ENCODE data around the gene HCN3.
"Not testable (repeated sequence)": the region's sequence is repeated elsewhere in the genome, so short reads cannot be mapped to it uniquely, and the experiment has no call there.

Gene HCN3

DNA sequence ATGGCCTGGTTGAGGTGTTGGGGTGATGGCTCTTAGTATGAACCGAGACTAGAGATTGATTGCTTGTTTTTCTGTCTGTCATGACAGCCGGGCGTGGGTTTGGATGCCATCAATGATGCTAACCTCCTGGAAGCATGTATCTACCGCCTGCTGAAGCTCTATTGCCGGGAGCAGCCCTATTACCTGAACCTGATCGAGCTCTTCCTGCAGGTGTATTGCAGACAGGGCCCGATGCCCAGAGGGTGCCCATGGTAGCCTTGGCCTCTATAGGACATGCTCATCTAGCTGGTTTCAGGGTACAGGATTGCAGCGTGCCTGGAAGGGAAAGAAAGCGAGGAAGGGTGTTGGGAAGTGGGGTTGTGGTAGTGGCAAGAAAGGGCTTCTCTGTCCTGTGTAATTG, 40.8 kb downstream of the HCN3 start:
- DNase-seq, result no peak

DNA sequence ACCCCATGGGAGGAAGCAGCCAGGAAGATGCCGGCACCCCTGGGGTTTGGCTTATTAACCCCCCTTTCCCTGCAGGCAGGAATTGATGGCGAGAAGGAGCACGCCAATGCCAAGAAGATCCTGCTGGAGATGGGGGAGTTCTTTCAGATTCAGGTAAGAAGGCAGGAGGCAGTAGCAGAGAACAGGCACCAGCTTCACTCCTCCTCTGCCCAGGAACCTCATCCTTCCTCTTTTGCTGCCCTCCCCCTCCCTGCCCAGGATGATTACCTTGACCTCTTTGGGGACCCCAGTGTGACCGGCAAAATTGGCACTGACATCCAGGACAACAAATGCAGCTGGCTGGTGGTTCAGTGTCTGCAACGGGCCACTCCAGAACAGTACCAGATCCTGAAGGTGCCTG, 42.3 kb downstream of the HCN3 start:
- no peak for DNase-seq

DNA sequence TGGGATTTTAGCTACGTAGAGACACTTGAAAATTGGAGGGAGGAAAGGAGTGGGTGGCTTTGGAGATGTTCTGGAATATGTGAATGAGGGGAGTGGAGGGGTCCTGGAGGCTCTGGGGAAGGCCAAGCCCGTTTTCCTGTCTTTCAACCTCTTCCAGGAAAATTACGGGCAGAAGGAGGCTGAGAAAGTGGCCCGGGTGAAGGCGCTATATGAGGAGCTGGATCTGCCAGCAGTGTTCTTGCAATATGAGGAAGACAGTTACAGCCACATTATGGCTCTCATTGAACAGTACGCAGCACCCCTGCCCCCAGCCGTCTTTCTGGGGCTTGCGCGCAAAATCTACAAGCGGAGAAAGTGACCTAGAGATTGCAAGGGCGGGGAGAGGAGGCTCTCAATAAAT, 43.0 kb downstream of the HCN3 start:
- no peak for DNase-seq

DNA sequence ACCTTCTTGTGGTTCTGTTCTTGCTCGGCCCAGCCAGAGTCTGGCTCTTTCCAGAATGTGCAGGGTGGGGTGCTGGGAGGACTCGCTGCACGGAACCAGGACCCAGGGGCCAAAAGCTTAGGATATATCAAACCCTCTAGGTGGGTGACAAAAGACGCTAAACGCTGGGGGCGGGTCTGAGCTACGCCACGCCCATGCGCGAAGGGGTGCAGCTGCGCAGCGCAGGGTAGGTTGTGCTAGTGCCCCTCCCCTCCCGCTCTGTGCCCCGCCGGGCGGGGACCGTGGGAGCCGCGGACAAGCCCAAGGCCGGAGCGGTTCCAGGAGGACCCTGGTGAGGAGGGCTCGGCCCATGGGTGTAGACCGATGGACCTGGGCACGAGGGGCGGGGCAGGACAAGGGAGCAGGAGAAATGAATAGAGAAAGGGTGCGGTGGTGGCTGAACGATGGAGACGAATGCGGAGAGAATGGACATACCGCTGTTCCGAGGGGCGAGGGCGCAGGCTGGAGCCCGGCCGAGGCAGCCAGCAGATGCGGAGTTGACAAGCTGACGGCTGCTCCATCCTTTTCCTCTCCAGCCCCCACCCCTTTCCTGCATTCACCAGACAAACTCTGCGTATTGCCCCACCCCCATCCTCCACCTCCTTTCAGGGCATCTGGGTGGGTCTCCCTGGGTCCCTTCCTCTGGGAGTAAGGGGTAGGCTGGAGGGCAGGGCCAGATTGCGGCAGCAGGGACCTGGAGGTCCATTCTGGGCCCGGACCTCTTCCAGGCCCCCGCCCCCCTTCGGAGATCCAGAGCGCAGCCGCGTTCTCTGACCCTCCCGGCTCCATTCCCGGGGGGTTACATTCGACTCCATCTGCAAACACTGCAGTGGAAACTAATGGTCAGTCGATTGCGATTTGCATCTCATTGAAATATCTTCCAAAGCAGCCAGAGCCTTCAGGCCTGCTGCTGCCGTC, 43.7 kb downstream of the HCN3 start, which contains the start of gene RUSC1:
TSS of gene RUSC1 (plus strand) at position 234 of the 957 bp plus-strand sequence. CDS start 880 bp downstream, outside the sequence.
- DNase-seq, result peak; percentile 73 to 75

DNA sequence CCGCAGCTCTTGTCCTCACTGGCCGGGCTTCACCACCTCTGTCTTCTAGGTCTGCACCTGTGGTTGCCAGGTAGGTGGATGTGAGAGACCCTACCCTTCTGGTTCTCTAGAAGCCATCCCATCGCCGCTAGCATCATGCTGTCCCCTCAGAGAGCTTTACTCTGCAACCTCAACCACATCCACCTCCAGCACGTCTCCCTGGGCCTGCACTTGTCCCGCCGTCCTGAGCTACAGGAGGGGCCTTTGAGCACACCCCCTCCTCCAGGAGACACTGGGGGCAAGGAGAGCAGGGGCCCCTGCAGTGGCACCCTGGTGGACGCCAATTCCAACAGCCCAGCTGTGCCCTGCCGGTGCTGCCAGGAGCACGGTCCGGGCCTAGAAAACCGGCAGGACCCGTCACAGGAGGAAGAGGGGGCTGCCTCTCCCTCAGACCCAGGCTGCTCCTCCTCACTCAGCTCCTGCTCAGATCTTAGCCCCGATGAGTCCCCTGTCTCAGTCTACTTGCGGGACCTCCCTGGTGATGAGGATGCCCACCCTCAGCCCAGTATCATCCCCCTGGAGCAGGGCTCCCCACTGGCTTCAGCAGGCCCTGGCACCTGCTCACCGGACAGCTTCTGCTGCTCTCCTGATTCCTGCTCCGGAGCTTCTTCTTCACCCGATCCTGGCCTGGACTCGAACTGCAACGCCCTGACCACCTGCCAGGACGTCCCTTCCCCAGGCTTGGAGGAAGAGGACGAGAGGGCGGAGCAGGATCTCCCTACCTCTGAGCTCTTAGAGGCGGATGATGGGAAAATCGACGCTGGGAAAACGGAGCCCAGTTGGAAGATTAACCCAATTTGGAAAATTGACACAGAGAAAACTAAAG, 44.6 kb downstream of the HCN3 start:
- DNase-seq, result no peak

DNA sequence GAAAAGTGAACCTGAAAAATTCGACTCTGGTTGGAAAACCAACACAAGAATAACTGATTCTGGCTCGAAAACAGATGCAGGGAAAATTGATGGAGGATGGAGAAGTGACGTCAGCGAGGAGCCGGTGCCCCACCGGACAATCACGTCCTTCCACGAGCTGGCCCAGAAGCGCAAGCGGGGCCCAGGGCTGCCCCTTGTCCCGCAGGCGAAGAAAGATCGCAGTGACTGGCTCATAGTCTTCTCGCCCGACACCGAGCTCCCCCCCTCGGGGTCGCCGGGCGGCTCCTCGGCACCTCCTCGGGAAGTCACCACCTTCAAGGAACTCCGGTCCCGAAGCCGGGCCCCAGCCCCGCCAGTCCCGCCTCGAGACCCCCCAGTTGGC, 45.3 kb downstream of the HCN3 start:
- no peak for DNase-seq

DNA sequence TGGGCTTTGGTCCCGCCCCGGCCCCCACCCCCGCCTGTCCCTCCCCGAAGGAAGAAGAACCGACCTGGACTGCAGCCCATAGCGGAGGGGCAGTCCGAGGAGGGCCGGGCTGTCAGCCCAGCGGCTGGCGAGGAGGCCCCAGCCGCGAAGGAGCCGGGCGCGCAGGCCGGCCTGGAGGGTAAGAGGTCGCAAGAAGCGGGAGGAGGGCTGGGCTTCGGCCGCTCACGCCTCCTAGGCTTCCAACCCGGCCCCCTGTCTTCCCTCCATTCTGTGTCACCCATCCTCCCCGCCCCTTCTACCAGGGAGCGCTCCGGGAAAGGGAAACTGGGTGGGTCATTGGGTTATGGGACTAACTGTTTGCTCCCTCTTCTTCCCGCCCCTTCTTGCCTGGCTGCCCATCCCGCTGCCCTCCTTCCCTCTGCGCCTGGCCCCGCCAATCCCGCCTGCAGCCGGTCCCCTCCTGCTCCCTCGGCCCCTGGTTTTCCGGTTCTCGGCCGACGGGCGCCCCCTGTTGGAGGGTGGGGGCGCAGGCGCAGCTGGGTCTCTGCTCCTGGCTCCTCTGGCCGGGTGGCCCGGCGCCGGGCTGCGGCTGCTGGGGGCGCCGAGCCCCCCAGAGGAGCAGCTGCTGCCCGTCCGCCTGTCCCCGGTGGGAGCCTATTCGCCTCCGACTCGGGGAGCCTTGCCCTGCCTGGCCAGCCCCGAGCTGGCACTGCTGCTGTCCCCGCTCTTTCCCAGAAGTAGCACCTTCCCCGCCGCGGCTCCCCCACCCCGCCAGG, 45.9 kb downstream of the HCN3 start:
- DNase-seq, result peak; percentile 78 to 85

DNA sequence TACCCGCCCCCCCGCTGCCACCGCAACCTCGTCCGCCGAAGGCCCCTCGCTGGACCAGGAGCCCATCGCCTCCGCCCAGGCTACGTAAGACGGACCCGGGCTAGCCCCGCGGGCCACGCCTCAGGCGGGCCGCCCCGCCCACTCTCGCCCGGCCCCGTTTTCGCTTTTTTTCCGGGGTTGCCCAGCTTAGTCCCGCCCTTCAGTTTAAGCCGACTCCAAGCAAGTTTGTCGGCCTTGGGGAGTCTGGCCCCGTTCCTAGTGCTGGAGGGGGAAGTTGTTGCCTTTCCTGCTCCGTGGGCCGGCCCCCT, 46.4 kb downstream of the HCN3 start:
- peak; percentile 78 to 87 for DNase-seq

DNA sequence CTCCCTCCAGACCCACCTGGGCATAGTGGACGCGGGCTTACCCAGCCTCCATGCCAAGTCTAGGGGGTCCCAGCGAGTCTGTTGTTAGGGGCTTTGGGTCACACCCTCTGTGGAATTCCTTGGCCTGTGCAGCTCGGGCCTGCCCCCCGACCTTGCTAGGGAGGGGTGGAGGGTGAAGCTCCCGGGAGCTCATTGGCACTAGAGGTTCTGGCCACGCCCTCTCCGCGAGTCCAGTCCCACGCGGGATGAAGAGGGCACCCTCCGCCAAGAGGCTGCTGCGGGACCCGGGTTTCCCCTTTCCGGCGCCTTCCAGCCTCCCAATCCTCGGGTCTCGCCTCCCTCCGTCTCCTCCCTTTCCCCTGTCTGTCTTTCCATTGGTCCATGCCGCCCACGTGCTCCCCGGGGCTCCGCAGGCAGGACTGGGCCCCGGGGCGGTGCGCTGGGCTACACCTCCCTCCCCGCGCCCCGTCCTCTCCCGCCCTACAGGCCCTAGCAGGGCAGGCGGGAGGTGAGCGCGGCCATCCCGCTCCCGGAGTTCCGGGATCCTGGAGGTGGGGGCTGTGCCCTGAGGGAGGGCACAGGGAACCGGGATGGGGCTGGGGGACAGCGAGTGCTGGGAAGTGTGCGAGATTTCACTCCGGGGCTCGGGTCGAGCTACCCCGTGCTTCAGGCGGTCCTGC, 46.9 kb downstream of the HCN3 start:
- DNase-seq, result peak; percentile 87 to 91

DNA sequence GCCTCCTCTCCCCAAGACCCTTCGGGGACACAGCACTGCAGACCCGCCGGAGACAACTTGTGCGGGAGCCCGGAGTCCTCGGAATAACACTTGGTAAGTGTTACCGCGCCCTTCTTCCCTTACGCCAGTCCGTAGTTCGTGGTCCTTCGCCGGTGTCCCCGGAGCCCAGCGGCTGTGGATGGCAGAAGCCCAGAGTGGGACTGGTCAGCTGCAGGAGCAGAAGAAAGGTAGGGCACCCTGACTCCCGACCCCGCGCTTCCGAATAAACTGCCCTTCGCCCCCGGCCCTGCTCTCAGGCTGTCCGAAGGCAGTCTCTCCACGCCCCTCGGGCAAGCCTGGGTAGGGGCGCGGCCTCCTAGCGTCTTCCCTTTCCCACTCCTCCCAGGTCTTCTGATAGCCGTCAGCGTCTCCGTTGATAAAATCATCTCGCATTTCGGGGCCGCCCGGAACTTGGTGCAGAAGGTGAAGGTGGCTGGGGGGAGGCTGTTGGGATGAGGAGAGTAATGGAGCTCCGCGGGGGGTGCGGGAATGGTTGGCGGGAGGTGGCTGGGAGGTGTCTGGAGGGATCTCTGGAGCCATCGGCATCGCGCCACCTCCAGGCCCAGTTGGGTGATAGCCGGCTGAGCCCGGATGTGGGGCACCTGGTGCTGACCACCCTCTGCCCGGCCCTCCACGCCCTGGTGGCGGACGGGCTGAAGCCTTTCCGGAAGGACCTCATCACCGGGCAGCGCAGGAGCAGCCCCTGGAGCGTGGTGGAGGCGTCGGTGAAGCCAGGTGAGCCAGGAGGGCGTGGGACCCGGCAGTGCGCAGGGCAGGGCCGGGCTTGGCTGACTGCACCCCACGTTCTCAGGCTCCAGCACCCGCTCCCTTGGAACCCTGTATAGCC, 47.7 kb downstream of the HCN3 start:
- DNase-seq, result no peak

DNA sequence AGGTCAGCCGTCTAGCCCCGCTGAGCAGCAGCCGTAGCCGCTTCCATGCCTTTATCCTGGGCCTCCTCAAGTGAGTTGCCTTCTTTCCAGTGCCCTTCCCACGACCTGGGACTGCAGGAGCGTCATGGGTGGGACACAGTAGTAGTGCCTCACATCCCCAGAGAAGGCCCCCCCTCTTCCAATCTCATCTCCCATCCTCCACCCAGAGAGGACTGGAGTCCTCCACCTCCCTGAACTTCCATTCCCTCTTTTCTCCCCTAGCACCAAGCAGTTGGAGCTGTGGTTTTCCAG, 48.3 kb downstream of the HCN3 start:
- DNase-seq, result no peak

DNA sequence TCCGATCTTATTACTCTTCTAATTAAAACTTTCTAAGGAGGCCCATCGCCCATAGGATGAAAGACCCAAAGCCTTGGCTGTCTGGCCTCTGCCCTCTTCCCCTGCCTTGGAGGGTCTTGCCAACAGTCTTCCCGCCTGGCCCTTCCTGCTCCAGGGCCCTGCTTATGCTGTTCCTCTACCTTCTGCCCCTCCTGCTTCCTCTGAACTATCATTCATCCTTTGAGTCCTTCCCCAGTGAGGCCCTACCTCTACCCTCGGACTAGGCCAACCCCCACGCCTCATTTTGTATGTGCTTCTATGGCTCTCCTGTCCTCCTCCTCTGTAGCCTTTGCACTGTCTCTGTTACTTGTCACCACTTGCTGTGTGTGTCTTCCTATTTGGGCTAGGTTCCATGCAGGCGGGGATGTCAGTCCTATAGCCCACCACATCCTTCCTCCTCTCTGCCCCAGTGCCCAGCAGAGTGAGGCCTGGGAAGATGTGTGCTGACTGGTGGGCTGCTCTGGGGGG, 48.8 kb downstream of the HCN3 start:
- no peak for DNase-seq

DNA sequence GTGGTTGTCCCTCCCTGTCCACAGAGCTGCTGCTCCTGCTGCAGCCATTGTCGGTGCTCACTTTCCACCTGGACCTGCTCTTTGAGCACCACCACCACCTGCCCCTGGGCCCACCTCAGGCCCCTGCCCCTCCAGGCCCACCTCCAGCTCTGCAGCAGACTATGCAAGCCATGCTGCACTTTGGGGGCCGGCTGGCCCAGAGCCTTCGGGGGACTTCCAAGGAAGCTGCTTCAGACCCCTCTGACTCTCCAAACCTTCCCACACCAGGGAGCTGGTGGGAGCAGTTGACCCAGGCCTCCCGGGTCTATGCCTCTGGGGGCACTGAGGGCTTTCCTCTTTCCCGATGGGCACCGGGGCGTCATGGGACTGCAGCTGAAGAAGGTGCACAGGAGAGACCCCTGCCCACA, 49.4 kb downstream of the HCN3 start:
- no peak for DNase-seq

DNA sequence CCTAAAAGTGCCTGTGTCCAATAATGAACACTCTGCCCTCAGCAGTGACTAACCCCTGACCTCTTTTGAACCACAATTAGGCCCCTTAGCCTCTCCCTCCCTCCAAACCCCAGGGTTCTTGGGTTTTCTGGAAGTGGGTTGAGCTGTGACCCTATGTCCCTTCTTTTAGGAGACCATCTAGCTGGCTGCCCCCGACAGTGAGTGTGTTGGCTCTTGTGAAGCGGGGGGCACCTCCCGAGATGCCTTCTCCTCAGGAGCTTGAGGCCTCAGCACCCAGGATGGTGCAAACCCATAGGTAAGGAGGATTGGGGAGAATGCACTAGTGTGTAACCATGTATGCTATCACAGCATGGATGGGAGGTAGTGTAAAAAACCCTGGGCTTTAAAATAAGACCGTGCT, 50.7 kb downstream of the HCN3 start:
- DNase-seq, result no peak

DNA sequence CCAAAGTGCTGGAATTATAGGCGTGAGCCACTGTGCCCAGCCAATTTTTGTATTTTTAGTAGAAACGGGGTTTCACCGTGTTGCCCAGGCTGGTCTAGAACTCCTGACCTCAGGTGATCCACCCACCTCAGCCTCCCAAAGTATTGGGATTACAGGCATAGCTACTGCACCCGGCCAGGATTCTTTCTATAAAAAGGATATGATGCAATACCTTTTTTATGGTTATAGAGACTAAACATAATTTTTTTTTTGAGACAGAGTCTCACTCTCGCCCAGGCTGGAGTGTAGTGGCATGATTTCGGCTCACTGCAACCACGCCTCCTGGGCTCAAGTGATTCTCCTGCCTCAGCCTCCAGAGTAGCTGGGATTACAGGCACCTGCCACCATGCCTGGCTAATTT, 51.6 kb downstream of the HCN3 start:
- not testable (repeated sequence) for DNase-seq

DNA sequence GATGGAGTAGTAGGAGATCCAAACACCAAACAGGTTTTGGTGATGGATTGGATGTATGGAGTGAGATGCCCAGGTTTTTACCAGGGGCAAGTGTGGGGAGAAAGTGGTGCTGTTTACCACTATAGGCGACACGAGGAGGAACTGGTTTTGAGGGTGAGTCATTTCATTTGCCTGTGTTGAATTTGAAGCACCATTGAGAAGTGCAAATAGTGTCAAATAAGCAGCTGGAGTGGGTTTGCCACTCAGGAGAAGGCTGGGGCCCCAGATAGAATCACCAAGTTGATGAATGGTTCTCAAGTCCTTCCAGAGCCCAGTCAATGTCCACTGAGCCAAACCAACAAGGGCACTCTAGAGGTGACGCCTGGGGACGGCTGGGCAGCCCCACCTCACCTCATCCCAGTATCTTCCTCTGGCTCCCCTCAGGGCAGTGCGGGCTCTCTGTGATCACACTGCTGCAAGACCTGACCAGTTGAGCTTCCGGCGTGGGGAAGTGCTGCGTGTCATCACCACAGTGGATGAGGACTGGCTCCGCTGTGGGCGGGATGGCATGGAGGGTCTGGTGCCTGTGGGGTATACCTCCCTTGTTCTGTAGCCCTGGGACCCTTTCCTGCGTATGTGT, 52.8 kb downstream of the HCN3 start:
- DNase-seq, result no peak

DNA sequence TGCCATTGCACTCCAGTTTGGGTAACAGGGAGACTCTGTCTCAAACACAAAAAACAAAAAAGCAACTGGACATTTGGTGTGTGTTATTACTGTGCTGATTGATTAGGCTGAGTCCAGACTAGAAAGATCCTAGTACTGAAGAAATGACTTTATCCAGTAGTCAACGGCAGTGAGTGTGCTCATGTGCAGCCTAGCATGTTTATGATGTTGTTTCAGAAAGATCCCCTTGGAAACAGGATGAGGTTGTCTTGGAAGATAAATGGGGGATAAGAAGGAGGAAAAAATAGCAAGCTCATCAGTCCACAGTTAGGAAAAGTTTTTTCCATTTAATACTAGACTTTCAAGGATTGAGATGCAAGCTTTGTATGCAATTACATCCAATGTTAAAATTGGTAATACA, 57.7 kb downstream of the HCN3 start:
- no peak for DNase-seq

Measured in CD4-positive, alpha-beta T cell treated with Interferon alpha-2 for 1 hour (primary cell).